Heart left ventricle (tissue), 13 donors: ENCODE measurements around the gene RYR3.

Experiments
- POLR2A ChIP-seq, 2 donors: fragments of 450-650 bp; IDR thresholded peaks; one replicate each; pipeline ENCODE4 v1.6.1; 2017; ENCODE audit warnings: antibody characterized with exemption in 2 of 2, mild to moderate bottlenecking in 2 of 2, moderate library complexity in 2 of 2
- TF ChIP-seq, protein P1 (sequence below), 12 donors: fragments of 200-600 bp; sonication (generic) in 4 of 12; IDR thresholded peaks; one replicate each; pipeline versions ENCODE4 v1.5.0 to v1.8.0; 2018 to 2022; ENCODE audit warnings: antibody characterized with exemption in 12 of 12, mild to moderate bottlenecking in 5 of 12
- donor health status: ischemic (EF 13 %, LVEDD 7.1; RV severe dilation, severe dysfunction).
- donor health status: DM: no; HTN: yes; CAD: no.
- donor health status: DM: no; HTN: no; CAD: no.
- donor health status: ischemic (EF 25% LVEDD 6.9; RV normal size, moderate dysfunction).
- donor health status: ischemic (EF 25% LVEDD 5.7; RV mildly dilated, moderate dysfunction).
- donor health status: ischemic (EF 35%, LVEDD 5.7; RV mildly dilated, moderate dysfunction).
- donor health status: nonischemic (EF 11% LVEDD 7.7; RV severe dilation, severe dysfunction).
- donor health status: DM: yes; HTN: yes; CAD: no.
- donor health status: PGD.
- donor health status: ischemic (EF 29% LVEDD 5.4; RV normal size, mild dysfunction).
- donor health status: nonischemic (EF 23%, LVEDD 6.1; RV moderate dilation, normal function).

DNA sequence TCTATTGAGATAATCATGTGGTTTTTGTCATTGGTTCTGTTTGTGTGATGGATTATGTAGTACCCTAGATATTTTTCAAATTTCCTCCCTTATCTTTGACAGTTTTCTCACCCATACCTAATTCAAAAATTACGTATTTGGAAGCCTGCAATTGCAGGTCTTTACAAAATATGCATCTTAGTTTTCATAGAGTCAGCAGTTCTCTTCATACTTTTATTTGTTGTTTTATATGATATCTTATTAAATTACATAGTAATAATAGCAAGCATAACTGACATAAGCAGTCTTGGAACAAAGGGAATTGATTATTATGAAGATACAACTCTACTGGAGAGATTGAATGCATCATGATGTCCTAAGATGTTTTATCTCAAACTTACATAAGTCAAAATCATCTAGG lies 442.2 kb downstream of the RYR3 start:
- TF ChIP-seq, protein P1, sequence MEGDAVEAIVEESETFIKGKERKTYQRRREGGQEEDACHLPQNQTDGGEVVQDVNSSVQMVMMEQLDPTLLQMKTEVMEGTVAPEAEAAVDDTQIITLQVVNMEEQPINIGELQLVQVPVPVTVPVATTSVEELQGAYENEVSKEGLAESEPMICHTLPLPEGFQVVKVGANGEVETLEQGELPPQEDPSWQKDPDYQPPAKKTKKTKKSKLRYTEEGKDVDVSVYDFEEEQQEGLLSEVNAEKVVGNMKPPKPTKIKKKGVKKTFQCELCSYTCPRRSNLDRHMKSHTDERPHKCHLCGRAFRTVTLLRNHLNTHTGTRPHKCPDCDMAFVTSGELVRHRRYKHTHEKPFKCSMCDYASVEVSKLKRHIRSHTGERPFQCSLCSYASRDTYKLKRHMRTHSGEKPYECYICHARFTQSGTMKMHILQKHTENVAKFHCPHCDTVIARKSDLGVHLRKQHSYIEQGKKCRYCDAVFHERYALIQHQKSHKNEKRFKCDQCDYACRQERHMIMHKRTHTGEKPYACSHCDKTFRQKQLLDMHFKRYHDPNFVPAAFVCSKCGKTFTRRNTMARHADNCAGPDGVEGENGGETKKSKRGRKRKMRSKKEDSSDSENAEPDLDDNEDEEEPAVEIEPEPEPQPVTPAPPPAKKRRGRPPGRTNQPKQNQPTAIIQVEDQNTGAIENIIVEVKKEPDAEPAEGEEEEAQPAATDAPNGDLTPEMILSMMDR (IDR thresholded peaks at IDR 0.05) = no peak
- TF ChIP-seq POLR2A (IDR thresholded peaks at IDR 0.05) = no peak
